Upper lobe of right lung (tissue), 1 donor: Measurements from ENCODE around the gene VAMP5. TPM values are rescaled to one million over a fixed set of nuclear protein-coding genes. Genes with fewer than 3 reads are reported as not detected.
"Not testable (repeated sequence)": the region's sequence is repeated elsewhere in the genome, so short reads cannot be mapped to it uniquely, and the experiment has no call there.

Source experiments
- ATAC-seq: fragments of 200-7000 bp; cut with Tn5 transposase; one replicate; pipeline ENCODE4 v1.9.1; 2020; ENCODE audit warnings: mild to moderate bottlenecking, moderate library complexity
- DNase-seq: peaks from one replicate; pipeline ENCODE4 v3.0.0-alpha.2; 2020
- H3K27ac ChIP-seq: fragments of 200-600 bp; one replicate; pipeline ENCODE4 v1.8.0; 2022
- H3K27me3 ChIP-seq: fragments of 200-600 bp; one replicate; pipeline ENCODE4 v1.8.0; 2022; ENCODE audit warnings: mild to moderate bottlenecking
- H3K36me3 ChIP-seq: fragments of 200-600 bp; one replicate; pipeline ENCODE4 v1.8.0; 2022
- H3K4me1 ChIP-seq: fragments of 200-600 bp; one replicate; pipeline ENCODE4 v1.8.0; 2022
- H3K4me3 ChIP-seq: fragments of 200-600 bp; one replicate; pipeline ENCODE4 v1.8.0; 2022; ENCODE audit warnings: mild to moderate bottlenecking
- H3K9me3 ChIP-seq: fragments of 200-600 bp; one replicate; pipeline ENCODE4 v1.8.0; 2022
- intact Hi-C: fragments of 100-400 bp; cut with DNase I; formaldehyde crosslinking; loops from one replicate; pipeline ENCODE4 v1.11.0; 2022
- total RNA-seq: library from RNA; stranded (reverse); fragmentation: NEBNext Ultra II Directional; extraction: Animal tissue kit (Norgen Biotek cat#: 25700); gene quantifications from one replicate; pipeline ENCODE4 v1.2.1, GENCODE V29; 2021
- TF ChIP-seq, protein P1 (sequence below): fragments of 200-600 bp; IDR thresholded peaks from one replicate; pipeline ENCODE4 v1.8.0; 2022; ENCODE audit warnings: antibody characterized with exemption
- donor health status: DM: no; HTN: yes; CAD: no; lungs with severe emphysema.

VAMP5 gene
- total RNA-seq, 1 donor from 2014 or later = 84.8 TPM

DNA sequence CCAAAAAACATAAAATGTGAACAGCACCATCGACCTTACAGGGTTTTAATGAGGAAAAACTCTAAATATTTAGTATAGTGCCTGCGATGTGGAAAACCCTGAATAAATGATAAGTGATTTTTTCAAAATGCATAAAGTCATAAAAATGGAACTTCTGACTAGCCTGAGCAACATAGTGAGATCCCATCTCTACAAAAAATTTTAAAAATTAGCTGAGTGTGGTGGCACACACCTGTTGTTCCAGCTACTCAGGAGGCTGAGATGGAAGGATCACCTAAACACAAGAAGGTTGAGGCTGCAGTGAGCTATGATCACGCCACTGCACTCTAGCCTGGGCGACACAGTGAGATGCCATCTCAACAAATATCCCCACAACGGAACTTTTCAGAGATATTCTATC, 27.1 kb upstream of the VAMP5 start:
- Histone ChIP-seq H3K4me3 (no peak overlapping the region), H3K27ac (no peak overlapping the region), H3K36me3 (peaks cover 63% of the 10 kb centered on the region), H3K4me1 (peaks cover 27% of the 10 kb centered on the region), H3K27me3 (no peaks in the 10 kb centered on the region), H3K9me3 (no peaks in the 10 kb centered on the region)
- no peak for DNase-seq
- TF ChIP-seq, protein P1, sequence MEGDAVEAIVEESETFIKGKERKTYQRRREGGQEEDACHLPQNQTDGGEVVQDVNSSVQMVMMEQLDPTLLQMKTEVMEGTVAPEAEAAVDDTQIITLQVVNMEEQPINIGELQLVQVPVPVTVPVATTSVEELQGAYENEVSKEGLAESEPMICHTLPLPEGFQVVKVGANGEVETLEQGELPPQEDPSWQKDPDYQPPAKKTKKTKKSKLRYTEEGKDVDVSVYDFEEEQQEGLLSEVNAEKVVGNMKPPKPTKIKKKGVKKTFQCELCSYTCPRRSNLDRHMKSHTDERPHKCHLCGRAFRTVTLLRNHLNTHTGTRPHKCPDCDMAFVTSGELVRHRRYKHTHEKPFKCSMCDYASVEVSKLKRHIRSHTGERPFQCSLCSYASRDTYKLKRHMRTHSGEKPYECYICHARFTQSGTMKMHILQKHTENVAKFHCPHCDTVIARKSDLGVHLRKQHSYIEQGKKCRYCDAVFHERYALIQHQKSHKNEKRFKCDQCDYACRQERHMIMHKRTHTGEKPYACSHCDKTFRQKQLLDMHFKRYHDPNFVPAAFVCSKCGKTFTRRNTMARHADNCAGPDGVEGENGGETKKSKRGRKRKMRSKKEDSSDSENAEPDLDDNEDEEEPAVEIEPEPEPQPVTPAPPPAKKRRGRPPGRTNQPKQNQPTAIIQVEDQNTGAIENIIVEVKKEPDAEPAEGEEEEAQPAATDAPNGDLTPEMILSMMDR = no peak
- ATAC-seq = no peak
- intact Hi-C loops = no loop called here

- intact Hi-C loops = no loop called here
- Histone ChIP-seq H3K4me3 (no peak overlapping the region), H3K9me3 (no peaks in the 10 kb centered on the region), H3K4me1 (peaks cover 24% of the 10 kb centered on the region), H3K27ac (no peak overlapping the region), H3K36me3 (peaks cover 53% of the 10 kb centered on the region), H3K27me3 (no peaks in the 10 kb centered on the region)
- DNase-seq = no peak
- TF ChIP-seq, protein P1 = no peak
- ATAC-seq = no peak
Measured at GRCh38 chr2:85558160-85558559, 26.1 kb upstream of the VAMP5 start.

DNA sequence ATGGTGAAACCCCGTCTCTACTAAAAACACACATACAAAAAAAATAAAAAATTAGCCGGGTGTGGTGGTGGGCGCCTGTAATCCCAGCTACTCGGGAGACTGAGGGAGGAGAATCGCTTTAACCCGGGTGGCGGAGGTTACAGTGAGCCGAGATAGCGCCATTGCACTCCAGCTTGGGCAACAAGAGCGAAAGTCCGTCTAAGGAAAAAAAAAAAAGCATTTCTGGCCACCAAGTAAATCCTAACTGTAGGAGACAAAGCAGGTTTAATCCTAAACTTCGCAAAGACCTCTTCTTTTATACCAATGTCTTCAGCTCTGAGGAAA, 23.9 kb upstream of the VAMP5 start:
- intact Hi-C loops, H3K9me3 ChIP-seq, H3K27me3 ChIP-seq, DNase-seq, ATAC-seq: not testable (repeated sequence)
- H3K36me3 ChIP-seq = peaks cover 31% of the 10 kb centered on the region
- peaks cover 24% of the 10 kb centered on the region for H3K4me1 ChIP-seq
- peak overlapping the region; percentile 90 for H3K27ac ChIP-seq
- H3K4me3 ChIP-seq = peak overlapping the region; percentile 72

GRCh38 chr2:85560812-85561279, 23.4 kb upstream of the VAMP5 start:
- no peak for DNase-seq
- TF ChIP-seq, protein P1 = no peak
- H3K9me3 ChIP-seq = no peaks in the 10 kb centered on the region
- peaks cover 24% of the 10 kb centered on the region for H3K4me1 ChIP-seq
- peaks cover 26% of the 10 kb centered on the region for H3K36me3 ChIP-seq
- no peak for ATAC-seq
- peak overlapping the region; percentile 90 for H3K27ac ChIP-seq
- H3K4me3 ChIP-seq = peak overlapping the region; percentile 72
- intact Hi-C loops = no loop called here
- no peaks in the 10 kb centered on the region for H3K27me3 ChIP-seq

DNA sequence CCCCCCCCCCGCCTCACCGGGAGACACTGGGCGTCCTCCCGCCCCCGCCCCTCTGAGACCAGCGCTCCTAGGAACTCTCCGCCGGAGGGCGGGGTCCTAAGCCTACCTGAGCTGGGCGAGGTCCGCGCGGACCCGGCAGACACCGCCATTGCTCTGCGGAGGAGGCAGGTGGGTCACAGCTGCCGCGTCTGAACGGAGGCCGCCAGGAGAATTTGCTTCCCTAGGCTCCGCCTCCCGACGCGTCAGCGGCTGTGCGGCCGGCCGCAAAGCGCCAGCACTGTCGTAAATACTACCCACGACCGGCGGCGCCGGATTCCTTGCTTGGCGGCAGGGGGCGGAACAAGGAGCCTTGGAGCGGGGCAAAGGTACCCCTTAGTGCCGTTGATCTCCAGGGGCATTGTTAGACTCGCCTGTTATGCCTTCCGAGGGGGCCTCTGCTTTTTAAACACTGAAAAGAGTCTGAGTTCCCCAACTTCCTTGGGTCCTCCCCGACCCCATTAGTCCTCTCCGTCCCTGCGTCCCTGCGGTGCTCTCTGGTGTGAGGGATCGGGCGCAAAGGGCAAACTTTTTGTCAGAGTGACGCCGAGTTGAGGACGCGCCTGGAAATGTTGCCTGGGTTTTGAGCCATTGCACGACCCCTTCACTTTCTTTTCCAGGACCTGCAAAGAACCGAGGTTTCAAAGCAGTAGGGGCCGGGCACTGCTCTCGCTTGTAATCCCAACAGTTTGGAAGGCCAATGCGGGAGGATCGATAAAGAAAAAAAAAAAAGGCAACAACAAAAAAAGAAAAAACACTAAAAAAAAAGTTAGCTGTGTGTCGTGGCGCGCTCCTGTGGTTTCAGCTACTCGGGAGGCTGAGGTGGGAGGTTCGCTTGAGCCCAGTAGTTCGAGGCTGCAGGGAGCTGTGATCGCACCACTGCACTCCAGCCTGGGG, 22.7 kb upstream of the VAMP5 start, which contains the start of gene GGCX:
Gene GGCX (minus strand): TSS at position 214 of the 933 bp plus-strand sequence. CDS start 65 bp downstream, at position 149.
- H3K4me1 ChIP-seq = peaks cover 24% of the 10 kb centered on the region
- H3K36me3 ChIP-seq = peaks cover 21% of the 10 kb centered on the region
- H3K4me3 ChIP-seq = peak within 1 kb of the TSS; percentile 72
- ATAC-seq = peak; percentile 97
- H3K27ac ChIP-seq = peak within 1 kb of the TSS; percentile 90
- H3K27me3 ChIP-seq = no peaks in the 10 kb centered on the region
- TF ChIP-seq, protein P1 = peak; percentile 19
- H3K9me3 ChIP-seq = no peaks in the 10 kb centered on the region
- intact Hi-C loops = no loop called here
- peak; percentile 99 for DNase-seq

DNA sequence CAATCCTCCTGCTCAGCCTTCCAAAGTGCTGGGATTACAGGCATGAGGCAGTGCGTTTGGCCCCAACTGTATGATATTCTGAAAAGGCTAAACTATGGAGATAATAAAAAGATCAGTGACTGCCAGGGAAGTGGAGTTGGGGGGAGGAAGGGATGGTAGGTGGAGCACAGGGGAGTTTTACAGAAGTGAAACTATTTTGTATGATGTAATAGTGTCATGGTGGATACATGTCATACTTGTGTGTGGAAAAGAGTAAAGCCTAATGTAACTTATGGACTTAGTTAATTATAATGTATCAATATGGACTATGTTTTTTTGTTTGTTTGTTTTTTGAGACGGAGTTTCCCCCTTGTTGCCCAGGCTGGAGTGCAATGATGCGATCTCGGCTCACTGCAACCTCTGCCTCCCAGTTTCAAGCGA, 20.1 kb upstream of the VAMP5 start:
- TF ChIP-seq, protein P1 = no peak
- Histone ChIP-seq H3K4me1 (peaks cover 17% of the 10 kb centered on the region), H3K36me3 (peaks cover 2% of the 10 kb centered on the region), H3K27me3 (no peaks in the 10 kb centered on the region), H3K4me3 (no peak overlapping the region), H3K27ac (no peak overlapping the region), H3K9me3 (no peaks in the 10 kb centered on the region)
- intact Hi-C loops = no loop called here
- peak; percentile 31 for ATAC-seq
- DNase-seq = no peak
